ENCODE data around the gene AKAP6. TPM values are rescaled to one million over a fixed set of nuclear protein-coding genes. Genes with fewer than 3 reads are reported as not detected.

The AKAP6 gene
- total and polyA plus RNA-seq, 2 of the 8 experiments (the other 6 are each of a cell fraction or from before 2014, with no cell fraction given): 0.09 to 0.89 TPM

DNA sequence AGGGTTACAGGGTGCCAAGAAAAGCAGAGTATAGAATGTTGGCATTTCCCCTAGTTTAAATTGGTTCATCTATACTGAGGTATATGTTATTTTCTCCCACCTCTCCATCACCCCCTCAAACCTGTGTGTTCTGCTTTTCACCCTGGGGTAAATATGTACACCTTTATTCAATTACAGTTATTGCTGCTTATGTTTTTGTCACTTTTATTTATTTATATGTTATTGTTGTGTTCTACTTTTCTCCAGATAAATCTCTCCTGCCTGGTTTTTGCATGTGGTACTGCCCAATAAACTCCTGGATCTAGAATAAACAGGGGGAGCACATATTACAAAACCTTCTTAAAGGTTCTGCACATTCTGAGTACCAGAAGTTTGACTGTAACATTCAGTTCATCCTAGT lies 487.5 kb downstream of the AKAP6 start (continued):
- TF ChIP-seq HDAC6 (IDR thresholded peaks at IDR 0.05; ENCODE audit: low read depth, low read length) (no peak), POU5F1 (IDR thresholded peaks at IDR 0.05; ENCODE audit: low read depth, low read length) (no peak)
- TF ChIP-seq, protein P1, sequence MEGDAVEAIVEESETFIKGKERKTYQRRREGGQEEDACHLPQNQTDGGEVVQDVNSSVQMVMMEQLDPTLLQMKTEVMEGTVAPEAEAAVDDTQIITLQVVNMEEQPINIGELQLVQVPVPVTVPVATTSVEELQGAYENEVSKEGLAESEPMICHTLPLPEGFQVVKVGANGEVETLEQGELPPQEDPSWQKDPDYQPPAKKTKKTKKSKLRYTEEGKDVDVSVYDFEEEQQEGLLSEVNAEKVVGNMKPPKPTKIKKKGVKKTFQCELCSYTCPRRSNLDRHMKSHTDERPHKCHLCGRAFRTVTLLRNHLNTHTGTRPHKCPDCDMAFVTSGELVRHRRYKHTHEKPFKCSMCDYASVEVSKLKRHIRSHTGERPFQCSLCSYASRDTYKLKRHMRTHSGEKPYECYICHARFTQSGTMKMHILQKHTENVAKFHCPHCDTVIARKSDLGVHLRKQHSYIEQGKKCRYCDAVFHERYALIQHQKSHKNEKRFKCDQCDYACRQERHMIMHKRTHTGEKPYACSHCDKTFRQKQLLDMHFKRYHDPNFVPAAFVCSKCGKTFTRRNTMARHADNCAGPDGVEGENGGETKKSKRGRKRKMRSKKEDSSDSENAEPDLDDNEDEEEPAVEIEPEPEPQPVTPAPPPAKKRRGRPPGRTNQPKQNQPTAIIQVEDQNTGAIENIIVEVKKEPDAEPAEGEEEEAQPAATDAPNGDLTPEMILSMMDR (IDR thresholded peaks at IDR 0.05; ENCODE audit: control extremely low read depth in 1 of 3, insufficient read depth in 1 of 3, low read depth in 1 of 3, low read length in 3 of 3): no peak
